ENCODE results near the gene LHPP. TPM values are rescaled to one million over a fixed set of nuclear protein-coding genes. Genes with fewer than 3 reads are reported as not detected.

LHPP gene
- total and polyA plus RNA-seq, 3 donors from 2014 or later, result 34.2 to 46.0 (median 45.0) TPM

DNA sequence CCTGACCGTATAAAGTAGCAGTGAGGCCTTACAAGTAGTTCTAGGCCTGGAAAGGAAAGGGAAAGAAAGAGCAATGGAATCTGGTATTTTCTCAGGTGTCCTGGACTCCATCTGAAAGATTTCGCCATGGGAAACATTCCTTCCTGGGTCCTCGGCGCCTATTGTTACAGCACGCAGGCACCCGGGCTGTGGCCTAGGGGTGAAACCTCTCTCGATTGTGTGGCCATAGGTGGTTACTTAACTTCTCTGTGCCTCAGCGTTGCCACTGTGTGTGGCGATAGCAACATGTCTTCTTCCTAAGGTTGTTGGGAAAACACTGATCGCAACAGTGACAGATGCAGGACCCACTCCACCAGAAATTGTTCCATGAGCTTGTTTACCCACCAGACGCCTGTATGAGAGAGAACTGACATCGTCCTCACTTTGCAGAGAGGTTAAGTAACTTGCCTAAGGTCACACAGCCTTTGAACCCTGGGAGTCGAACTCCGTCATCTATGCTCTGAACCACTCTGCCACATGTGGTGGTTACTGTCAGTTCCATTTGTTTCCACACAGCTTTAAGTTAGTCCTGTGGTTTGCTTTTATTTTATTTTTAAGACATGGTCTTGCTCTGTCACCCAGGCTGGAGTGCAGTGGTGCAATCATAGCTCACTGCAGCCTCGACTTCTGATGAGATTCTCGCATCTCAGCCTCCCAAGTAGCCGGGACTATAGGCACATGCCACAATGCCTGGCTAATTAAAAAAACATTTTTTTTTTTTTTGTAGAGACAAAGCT, 73.4 kb downstream of the LHPP start:
- DNase-seq, result no peak
- no peak for TF ChIP-seq POLR2A (IDR thresholded peaks at IDR 0.05)
- TF ChIP-seq, protein P1, sequence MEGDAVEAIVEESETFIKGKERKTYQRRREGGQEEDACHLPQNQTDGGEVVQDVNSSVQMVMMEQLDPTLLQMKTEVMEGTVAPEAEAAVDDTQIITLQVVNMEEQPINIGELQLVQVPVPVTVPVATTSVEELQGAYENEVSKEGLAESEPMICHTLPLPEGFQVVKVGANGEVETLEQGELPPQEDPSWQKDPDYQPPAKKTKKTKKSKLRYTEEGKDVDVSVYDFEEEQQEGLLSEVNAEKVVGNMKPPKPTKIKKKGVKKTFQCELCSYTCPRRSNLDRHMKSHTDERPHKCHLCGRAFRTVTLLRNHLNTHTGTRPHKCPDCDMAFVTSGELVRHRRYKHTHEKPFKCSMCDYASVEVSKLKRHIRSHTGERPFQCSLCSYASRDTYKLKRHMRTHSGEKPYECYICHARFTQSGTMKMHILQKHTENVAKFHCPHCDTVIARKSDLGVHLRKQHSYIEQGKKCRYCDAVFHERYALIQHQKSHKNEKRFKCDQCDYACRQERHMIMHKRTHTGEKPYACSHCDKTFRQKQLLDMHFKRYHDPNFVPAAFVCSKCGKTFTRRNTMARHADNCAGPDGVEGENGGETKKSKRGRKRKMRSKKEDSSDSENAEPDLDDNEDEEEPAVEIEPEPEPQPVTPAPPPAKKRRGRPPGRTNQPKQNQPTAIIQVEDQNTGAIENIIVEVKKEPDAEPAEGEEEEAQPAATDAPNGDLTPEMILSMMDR (IDR thresholded peaks at IDR 0.05), result no peak
- Histone ChIP-seq H3K4me3 (no peak overlapping the region), H3K9me3 (no peaks in the 10 kb centered on the region), H3K4me1 (peaks cover 64% of the 10 kb centered on the region), H3K36me3 (ENCODE audit: low read depth, missing control alignments) (no peaks in the 10 kb centered on the region), H3K27ac (peak overlapping the region; percentile 34 to 52), H3K27me3 (no peaks in the 10 kb centered on the region)
- WGBS, 2 donors, result 90 to 91% methylated on average over 16 to 17 of the region's 17 CpGs
- intact Hi-C loops (cut with DNase I; ENCODE audit: low total_unique reads), result loop anchor here (10.0 kb wide), 1 partner anchor 290 kb away; no protein-coding TSS in a partner anchor

DNA sequence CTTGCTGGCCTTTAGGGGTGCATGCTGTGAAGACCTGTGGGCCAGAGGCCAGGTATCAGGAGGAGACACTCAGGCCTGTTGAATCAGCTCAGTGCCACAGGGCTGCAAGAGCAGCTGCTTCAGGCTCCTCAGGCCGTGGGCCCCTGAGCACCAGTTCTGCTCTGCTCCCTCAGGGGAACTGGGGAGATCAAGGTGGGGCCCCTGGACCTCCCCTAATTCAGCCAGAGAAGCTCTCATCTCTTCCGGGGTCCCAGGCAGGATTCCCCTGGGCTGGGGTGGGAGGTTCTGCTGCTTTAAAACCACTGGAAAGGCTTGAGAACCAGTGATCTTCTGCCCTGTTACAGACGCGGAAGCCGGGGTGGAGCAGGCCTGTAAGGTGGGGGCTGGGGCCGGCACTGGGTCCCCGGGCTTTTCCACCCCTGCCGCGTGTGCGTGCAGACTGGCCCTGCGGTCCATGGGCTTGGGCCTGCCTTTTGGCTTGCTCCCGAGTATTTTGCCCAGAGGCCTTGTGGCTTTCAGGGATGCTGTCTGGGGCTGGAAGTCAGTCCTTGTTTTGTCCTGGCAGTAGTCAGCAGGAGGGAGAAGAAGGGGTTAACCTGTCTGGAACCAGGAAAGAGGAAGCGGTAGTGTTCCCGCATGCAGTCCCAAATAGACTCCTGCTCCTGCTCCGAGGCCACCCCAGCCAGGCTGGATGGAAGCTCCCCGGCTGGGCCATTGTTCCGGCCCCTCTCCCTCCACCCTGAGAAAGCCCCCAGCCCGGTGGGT, 74.3 kb downstream of the LHPP start:
- no peak overlapping the region for H3K4me3 ChIP-seq
- H3K27ac ChIP-seq, result peak overlapping the region; percentile 75
- intact Hi-C loops (cut with DNase I; ENCODE audit: low total_unique reads), result loop anchor here (2.0 to 10.0 kb wide), 2 partner anchors 205 to 289 kb away; no protein-coding TSS in a partner anchor
- H3K4me1 ChIP-seq, result peaks cover 65% of the 10 kb centered on the region
- no peak for DNase-seq
- no peaks in the 10 kb centered on the region for H3K36me3 ChIP-seq (ENCODE audit: low read depth, missing control alignments)
- no peak for TF ChIP-seq POLR2A (IDR thresholded peaks at IDR 0.05)
- TF ChIP-seq, protein P1 (IDR thresholded peaks at IDR 0.05), result no peak
- H3K9me3 ChIP-seq, result no peaks in the 10 kb centered on the region
- WGBS, 2 donors, result 46 to 50% methylated on average over 2 to 17 of the region's 18 CpGs
- H3K27me3 ChIP-seq, result no peaks in the 10 kb centered on the region

DNA sequence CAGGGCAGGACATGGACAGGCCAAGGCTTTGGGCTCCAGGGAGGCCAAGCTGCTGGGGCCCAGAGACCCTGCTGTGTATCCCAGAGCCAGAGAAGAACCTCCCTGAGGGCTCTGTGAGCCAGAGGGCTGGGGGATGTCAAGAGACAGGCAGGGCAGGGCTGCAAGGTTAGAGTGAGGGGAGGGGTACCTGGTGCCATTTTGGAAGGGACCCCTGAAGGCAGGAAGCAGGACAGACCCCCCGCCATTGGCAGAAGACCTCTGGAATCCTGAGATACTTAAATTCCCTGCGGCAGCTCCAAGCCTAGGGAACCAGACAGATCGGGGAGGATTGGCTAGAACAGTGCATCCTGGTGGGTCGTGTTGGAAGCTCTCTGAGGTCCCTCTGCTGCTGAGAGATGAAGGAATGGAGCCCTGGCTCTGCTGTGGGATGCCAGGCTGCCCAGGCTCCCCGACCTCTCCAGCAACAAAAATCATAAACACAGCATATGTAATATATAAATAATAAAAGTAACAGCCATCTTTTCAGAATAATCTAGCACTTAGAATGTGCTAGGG, 75.0 kb downstream of the LHPP start:
- H3K4me3 ChIP-seq, result no peak overlapping the region
- no peaks in the 10 kb centered on the region for H3K36me3 ChIP-seq (ENCODE audit: low read depth, missing control alignments)
- H3K27ac ChIP-seq, result peak overlapping the region; percentile 75
- peaks cover 67% of the 10 kb centered on the region for H3K4me1 ChIP-seq
- WGBS, 2 donors, result 48 to 68% methylated on average over 5 of the region's 5 CpGs
- TF ChIP-seq, protein P1 (IDR thresholded peaks at IDR 0.05), result no peak
- TF ChIP-seq POLR2A (IDR thresholded peaks at IDR 0.05), result no peak
- intact Hi-C loops (cut with DNase I; ENCODE audit: low total_unique reads), result loop anchor here (2.0 to 10.0 kb wide), 2 partner anchors 204 to 288 kb away; no protein-coding TSS in a partner anchor
- no peaks in the 10 kb centered on the region for H3K9me3 ChIP-seq
- DNase-seq, result no peak
- no peaks in the 10 kb centered on the region for H3K27me3 ChIP-seq

DNA sequence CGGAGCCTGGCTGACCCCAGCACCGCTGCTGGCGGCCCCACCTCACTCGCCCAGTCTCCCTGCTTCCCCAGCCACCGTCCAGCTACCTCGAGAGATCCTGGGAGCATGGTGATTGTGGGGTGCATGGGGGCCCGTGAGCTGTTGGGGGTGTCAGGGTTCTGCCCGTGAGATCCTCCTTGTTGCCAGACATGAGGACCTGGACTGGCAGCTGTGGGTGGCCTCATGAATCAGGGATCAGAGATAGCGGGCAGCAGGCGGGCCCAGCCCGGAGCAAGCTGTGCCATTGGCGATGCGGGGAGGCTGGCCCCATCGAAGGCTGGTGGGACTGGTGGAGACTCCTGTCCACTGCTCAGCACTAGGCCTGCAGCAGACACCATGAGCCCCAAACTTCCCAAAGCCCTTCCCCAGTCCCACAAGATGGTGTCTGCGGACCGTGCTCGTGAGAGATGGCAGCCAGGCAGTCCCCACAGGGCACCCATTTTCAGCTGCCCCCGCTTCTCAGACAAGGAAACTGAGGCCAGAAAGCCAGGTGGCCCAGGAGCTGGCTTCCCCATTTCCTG, 75.6 kb downstream of the LHPP start:
- WGBS, 2 donors, result 83 to 94% methylated on average over 10 to 18 of the region's 18 CpGs
- Histone ChIP-seq H3K27me3 (no peaks in the 10 kb centered on the region), H3K9me3 (no peaks in the 10 kb centered on the region), H3K4me3 (no peak overlapping the region), H3K36me3 (ENCODE audit: low read depth, missing control alignments) (no peaks in the 10 kb centered on the region), H3K27ac (peak overlapping the region; percentile 75), H3K4me1 (peaks cover 65% of the 10 kb centered on the region)
- no peak for TF ChIP-seq POLR2A (IDR thresholded peaks at IDR 0.05)
- intact Hi-C loops (cut with DNase I; ENCODE audit: low total_unique reads), result loop anchor here (2.0 to 10.0 kb wide), 2 partner anchors 204 to 288 kb away; no protein-coding TSS in a partner anchor
- no peak for DNase-seq
